ENCODE data around the gene RNF130.
"Not testable (repeated sequence)": the region's sequence is repeated elsewhere in the genome, so short reads cannot be mapped to it uniquely, and the experiment has no call there.

RNF130 gene

GRCh38 chr5:180102636-180103035, 31.1 kb upstream of the RNF130 start:
- no peak for DNase-seq

GRCh38 chr5:180101451-180102105, 30.0 kb upstream of the RNF130 start:
- DNase-seq = no peak

DNA sequence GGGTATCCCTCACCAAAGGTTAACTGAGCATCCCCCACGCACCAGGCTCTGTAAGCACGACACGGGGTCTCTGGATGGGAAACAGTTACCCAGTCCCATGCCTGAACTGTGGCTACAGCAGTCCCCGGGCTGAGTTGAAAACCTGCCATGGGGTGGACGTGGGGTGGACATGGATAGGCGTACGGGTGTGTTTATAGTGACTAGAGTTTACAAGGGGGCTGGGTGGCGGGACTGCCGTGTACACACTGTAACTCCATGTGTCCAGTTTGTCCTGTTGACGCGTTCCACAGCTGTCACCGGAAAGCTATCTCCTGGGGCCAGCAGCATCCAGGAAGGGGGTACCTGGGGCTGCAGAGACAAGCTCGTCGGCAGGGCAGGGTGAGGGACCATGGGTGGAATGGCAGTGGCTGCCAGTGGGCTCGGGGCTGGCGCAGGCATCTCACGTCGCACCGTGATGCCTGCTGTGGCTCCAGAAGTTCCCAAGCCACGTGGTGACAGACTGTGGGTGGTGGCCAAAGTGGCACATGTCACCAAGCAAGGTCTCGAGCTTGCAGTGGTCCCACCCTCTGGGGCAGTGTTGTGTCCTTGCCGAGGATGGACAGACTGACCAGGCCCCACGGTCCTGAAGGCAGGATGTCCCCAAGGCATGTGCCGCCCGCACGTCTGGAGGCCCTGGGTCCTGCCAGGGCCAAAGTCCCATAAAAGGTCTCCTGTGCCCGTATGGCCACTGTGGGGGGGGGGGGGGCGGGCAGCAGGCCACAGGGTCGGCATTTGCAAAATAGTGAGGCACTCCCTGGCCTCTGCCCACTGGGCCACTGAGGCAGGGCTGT, 29.3 kb upstream of the RNF130 start:
- DNase-seq = no peak

- no peak for DNase-seq
Observed at GRCh38 chr5:180099733-180100611, 28.4 kb upstream of the RNF130 start.

DNA sequence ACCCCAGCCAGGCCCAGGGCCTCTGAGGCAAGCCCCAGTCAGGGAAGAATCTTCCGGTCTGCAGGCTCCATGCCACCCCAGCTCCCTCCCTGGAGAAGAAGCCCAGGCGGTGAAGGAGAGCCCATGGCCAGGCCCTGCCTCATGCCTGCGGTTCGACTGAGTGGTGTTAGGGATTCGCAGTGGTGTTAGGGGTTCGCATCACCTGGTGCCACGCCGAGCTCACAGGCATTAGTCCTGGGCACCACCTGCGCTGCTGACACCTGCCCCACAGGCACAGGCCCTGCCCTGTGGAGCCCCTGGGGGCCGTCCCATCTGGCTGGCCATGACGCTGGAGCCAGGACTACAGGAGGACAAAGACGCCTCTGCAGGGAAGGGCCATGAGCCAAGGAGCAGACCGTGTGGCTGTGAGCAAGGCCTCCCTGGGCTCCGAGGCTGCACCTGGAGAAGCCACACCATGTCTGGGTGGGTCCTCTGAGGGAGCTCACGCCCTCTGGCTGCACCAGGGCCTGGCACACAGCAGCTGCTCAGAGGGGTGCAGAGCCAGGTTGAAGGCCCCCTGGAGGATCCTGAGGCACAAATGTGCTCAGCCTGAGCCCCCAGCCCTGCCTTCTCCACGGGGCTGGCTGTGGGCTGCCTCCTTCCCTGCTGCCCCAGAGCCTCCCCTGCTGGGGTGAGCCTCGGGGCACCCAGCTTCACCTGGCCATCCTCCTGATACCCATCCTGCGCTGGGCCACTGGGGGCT, 27.6 kb upstream of the RNF130 start:
- no peak for DNase-seq

GRCh38 chr5:180098526-180098925, 27.0 kb upstream of the RNF130 start:
- DNase-seq = no peak

- no peak for DNase-seq
Observed at GRCh38 chr5:180097926-180098325, 26.4 kb upstream of the RNF130 start.

DNA sequence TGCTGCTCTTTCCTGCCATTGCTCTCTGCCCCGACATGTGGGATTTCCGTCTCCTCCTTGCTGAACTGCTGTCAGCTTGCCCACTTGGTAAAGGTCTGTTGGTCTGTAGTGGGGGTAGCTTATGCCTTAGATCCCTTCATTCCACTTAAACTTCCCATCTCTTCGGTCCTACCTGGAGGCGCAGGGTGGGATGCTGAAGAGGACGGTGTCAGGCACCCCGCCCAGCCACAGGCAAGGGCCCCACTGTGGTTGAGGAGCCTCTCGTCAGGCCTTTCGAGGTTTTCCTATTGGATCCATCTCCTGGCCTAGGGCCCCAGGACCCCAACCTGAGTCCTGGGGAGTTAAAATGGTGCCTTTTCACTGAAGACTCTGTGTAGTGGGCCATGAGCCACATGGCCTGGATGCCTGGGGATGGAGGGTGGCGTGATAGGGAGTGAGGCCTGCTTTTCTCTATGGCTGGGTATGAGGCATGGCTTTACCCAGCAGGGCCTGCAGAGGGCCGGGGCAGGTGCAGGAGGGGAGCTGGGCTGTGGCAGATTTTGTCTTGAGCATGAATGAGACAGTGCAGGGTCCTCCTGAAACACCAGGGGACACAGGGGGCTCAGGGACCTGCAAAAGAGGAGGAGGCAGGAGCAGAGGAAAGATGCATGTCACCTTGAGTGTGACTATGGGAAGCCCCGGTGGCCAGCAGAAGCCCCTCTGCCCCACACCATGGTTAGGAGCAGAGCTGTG, 25.8 kb upstream of the RNF130 start:
- no peak for DNase-seq

DNA sequence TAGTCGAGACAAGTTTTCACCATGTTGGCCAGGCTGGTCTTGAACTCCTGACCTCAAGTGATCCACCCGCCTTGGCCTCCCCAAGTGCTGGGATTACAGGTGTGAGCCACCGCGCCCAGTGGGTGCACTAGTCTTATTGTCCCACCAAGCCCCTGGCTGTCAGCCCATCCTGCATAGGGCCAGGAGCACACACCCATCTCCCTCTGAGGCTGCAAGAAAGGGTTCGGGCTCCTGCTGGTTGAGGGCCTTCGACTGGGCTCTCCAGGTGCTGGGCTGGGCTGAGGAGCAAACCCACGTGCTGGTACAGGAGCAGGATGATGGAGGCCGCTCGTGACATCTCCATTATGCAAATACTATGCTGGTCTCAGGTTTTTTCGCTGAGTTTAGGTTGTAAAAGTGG, 25.1 kb upstream of the RNF130 start:
- DNase-seq = no peak

GRCh38 chr5:180095545-180095944, 24.0 kb upstream of the RNF130 start:
- DNase-seq = no peak

- DNase-seq = no peak
Observed at GRCh38 chr5:180093651-180094382, 22.3 kb upstream of the RNF130 start.

GRCh38 chr5:180093241-180093640, 21.7 kb upstream of the RNF130 start:
- DNase-seq = no peak

- DNase-seq = no peak
Observed at GRCh38 chr5:180090769-180091546, 19.4 kb upstream of the RNF130 start.

DNA sequence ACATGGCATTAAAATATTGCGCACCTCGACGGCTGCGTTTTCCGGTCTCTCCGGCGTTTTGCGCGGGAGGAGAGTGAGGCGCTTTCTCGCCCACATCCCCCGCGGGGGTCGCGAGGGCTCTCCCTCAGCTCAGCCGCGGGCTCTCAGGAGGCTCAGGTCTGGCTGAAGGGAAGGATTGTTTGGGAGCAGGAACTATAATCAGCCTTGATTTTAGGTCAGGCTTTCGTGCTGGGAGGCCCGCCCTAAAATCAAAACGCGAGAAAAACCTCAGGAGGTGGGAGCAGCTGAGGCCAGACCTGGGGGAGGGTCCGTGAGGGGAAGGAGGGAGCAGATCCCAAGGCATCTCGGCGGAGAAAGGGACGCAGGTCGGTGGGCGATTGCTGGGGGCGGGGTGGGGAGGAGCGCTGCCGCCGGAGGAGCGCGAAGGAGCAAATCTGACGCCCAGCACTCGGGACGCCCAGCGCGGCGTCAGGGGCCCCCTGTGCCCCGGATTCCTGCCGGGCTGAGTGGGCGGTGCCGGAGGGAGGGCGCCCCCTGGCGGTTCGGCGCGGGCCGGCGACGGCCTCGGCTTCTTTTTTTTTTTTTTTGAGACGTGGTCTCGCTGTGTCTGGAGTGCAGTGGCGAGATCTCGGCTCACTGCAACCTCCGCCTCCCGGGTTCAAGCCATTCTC, 18.7 kb upstream of the RNF130 start:
- DNase-seq = peak; percentile 40

- DNase-seq = not testable (repeated sequence)
Observed at GRCh38 chr5:180089628-180090027, 18.1 kb upstream of the RNF130 start.

DNA sequence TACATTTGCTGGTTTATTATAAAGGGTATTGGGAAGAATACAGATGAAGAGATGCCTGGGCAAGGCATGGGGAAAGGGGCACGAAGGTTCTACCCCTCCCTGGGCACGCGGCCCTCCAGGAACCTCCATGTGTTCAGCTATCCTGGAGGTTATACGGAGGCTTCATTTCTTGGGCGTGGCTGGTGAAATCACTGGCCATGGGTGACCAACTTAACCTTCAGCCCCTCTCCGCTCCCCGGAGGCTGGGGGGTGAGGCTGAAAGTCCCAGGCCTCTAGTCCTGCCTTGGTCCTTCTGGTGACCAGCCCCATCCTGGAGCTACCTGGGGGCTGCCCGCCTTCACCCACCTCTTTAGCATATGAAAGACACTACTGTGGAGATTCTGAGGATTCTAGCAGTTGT, 17.0 kb upstream of the RNF130 start:
- DNase-seq = no peak

DNA sequence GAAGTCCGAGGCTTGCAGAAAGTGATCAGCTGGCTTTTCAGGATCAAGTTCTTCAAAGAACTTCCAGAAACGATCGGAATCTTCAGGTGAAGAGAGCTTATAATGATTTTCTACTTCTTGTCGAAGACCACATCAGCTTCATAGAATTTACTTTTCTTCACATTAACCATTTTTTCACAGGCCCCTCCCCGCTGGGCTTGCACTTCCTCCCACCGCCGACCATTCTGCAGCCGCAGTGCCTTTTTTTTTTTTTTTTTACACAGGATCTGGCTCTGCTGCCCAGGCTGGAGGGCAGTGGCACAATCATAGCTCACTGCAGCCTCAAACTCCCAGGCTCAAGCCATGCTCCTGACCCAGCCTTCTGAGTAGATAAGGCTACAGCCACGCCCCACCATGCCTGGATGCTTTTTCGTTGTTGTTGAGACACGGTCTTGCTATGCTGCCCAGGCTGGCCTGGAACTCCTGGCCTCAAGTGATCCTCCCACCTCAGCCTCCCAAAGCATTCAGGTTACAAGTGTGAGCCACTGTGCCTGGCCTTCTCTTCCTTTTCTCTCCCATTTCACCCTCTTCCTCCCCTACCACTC, 15.3 kb upstream of the RNF130 start:
- DNase-seq = no peak

DNA sequence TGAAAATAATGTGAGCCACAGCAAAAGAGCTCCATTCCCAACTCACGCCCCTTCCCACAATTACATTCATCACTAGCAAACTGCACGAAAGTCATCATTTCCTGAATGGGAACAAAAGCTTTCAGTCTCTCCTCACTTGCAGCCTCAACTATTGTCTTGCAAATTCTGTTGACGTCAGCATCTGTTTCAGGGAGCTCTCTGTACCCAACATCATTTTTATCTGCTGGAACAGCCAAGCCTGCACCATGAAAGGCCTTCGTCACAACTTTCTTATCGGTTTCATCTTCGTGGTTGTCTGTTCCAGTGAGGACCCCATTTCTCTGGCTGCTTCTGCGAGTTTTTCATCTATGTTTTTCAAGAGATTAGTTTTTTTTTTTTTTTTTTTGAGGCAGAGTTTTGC, 14.3 kb upstream of the RNF130 start:
- DNase-seq = no peak
